ENCODE data around the gene DOC2B.
"Not testable (repeated sequence)": the region's sequence is repeated elsewhere in the genome, so short reads cannot be mapped to it uniquely, and the experiment has no call there.

DOC2B gene

GRCh38 chr17:181245-182049 lies at the start of gene DOC2B:
Gene DOC2B, minus strand, starts transcription at chr17:181650. Its CDS starts 171 bp downstream, at chr17:181479.
- DNase-seq (ENCODE audit: low read depth in 2 of 2, low spot score in 1 of 2) = no peak

GRCh38 chr17:230395-230770 lies 48.9 kb upstream of the DOC2B start:
- no peak for DNase-seq (ENCODE audit: low read depth in 2 of 2, low spot score in 1 of 2)

- DNase-seq (ENCODE audit: low read depth in 2 of 2, low spot score in 1 of 2) = no peak
Measured at GRCh38 chr17:229709-230394, 48.4 kb upstream of the DOC2B start.

- no peak for DNase-seq (ENCODE audit: low read depth in 2 of 2, low spot score in 1 of 2)
Measured at GRCh38 chr17:228951-229708, 47.7 kb upstream of the DOC2B start.

- DNase-seq (ENCODE audit: low read depth in 2 of 2, low spot score in 1 of 2) = no peak
Measured at GRCh38 chr17:227946-228615, 46.6 kb upstream of the DOC2B start.

- DNase-seq (ENCODE audit: low read depth in 2 of 2, low spot score in 1 of 2) = no peak
Measured at GRCh38 chr17:227078-227945, 45.9 kb upstream of the DOC2B start.

GRCh38 chr17:226108-227077 lies 44.9 kb upstream of the DOC2B start:
- DNase-seq (ENCODE audit: low read depth in 2 of 2, low spot score in 1 of 2) = no peak

- DNase-seq (ENCODE audit: low read depth in 2 of 2, low spot score in 1 of 2) = no peak
Measured at GRCh38 chr17:225551-225950, 44.1 kb upstream of the DOC2B start.

- not testable (repeated sequence) for DNase-seq (ENCODE audit: low read depth in 2 of 2, low spot score in 1 of 2)
Measured at GRCh38 chr17:224576-224975, 43.1 kb upstream of the DOC2B start.

DNA sequence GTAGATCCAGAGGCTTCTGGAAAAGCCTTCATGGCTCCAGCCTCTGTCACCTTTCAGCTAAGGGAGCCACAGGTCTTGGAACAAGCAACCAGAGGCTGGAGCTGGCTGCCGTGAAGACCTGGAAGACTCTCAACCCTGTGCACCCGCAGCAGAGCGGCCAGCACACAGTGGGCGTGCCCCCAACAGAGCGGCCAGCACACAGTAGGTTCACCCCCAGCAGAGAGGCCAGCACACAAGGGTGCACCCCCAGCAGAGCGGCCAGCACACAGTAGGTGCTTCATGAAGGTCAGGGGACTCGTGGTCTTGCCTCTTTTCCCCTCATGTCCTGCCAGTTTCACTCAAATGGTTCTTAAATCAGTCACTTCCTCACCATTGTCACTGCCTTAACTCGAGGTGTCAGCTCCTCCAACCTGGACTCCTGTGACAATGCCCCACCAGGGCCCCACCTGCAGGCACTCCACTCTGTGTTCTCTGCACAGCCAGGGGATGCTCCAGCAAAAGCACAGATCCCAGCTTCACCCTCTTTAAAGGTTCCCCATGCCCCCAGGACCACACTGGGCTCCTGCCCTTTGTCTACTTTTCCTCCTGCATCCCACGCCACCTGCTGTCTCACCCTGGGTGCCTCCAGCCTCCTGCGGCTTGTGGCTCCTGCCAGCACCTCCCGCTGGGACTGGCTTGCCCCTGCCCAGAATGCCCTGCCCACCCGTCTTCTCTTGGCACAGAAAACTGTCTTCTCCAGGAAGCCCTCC lies 42.4 kb upstream of the DOC2B start:
- DNase-seq (ENCODE audit: low read depth in 2 of 2, low spot score in 1 of 2) = no peak

DNA sequence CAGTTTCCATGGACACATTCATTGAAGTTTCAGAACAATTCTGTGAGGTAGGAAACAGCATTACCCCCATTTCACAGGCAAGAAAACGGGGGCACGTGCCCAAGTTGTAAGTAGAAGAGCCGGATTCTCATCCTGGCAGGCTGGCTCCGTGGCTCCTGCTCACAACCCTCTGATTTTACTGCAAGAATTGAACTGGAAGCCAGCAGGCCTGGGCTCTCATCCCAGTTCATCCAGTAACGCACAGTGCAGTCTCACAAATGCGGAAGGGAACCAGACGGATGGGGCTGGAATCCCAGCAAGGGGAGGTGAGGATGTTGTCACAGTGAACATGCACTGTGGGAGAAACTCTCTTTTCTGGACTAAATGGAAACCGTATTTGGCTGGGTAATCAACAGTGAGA lies 40.7 kb upstream of the DOC2B start:
- DNase-seq (ENCODE audit: low read depth in 2 of 2, low spot score in 1 of 2) = no peak

DNA sequence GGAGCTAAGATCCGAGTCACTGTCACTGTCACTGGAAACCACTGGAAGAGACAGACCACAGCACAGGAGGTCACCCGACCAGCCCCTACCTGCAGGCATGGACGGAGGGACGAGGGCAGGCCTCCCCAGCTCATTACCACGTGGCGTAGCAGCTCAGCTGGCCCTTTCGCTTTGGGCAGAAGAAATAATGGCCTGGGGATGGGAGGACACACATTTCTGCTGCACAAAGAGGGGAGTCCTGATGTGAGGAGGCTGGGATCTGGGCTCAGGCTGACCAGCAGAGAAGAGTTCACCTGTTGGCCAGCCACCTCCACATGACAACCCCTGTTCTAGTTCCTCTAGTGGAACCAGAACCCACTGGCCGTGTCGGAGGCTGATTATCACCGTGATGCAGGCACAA lies 38.2 kb upstream of the DOC2B start:
- DNase-seq (ENCODE audit: low read depth in 2 of 2, low spot score in 1 of 2) = no peak

GRCh38 chr17:218432-219110 lies 37.1 kb upstream of the DOC2B start:
- DNase-seq (ENCODE audit: low read depth in 2 of 2, low spot score in 1 of 2) = no peak

- DNase-seq (ENCODE audit: low read depth in 2 of 2, low spot score in 1 of 2) = no peak
Measured at GRCh38 chr17:216625-217024, 35.2 kb upstream of the DOC2B start.

- DNase-seq (ENCODE audit: low read depth in 2 of 2, low spot score in 1 of 2) = not testable (repeated sequence)
Measured at GRCh38 chr17:215563-216478, 34.4 kb upstream of the DOC2B start.

- no peak for DNase-seq (ENCODE audit: low read depth in 2 of 2, low spot score in 1 of 2)
Measured at GRCh38 chr17:214881-215331, 33.5 kb upstream of the DOC2B start.
